GM12878 (cell line): Measurements from ENCODE around the gene CTAG1A.
"Not testable (repeated sequence)": the region's sequence is repeated elsewhere in the genome, so short reads cannot be mapped to it uniquely, and the experiment has no call there.

Experiments
- MEF2A ChIP-seq: IDR thresholded peaks from 2 replicates; pipeline ENCODE4 v1.6.1; 2011; ENCODE audit warnings: low read depth, mild to moderate bottlenecking, low read length, moderate library complexity; ENCODE audit not compliant: insufficient read depth
- NR2F1 ChIP-seq: fragments of 450-650 bp; conservative IDR thresholded peaks from 2 replicates; pipeline ENCODE4 v1.6.1; 2017; ENCODE audit warnings: mild to moderate bottlenecking
- POLR2A ChIP-seq: IDR thresholded peaks from 2 replicates; pipeline ENCODE4 v1.6.1; 2011; ENCODE audit warnings: low read depth, mild to moderate bottlenecking, low read length
- TF ChIP-seq, protein P1 (sequence below): fragments of 450-650 bp; formaldehyde crosslinking; IDR thresholded peaks from 2 replicates; pipeline ENCODE4 v1.5.0; 2022; ENCODE audit warnings: mild to moderate bottlenecking, missing genetic modification characterization
- TF ChIP-seq, protein P2 (sequence below): fragments of 150-350 bp; IDR thresholded peaks from 2 replicates; pipeline ENCODE4 v1.6.1; 2014; ENCODE audit warnings: mild to moderate bottlenecking, low read depth, low read length
- TF ChIP-seq, protein P3 (sequence below), 3 experiments: IDR thresholded peaks in 2 of 3; conservative IDR thresholded peaks in 1 of 3; 2 replicates each; pipeline ENCODE4 v1.5.1; 2011; ENCODE audit warnings: low read depth in 3 of 3, low read length in 3 of 3, mild to moderate bottlenecking in 3 of 3, control low read depth in 2 of 3, moderate library complexity in 2 of 3, inconsistent platforms in 1 of 3, mixed read lengths in 1 of 3; ENCODE audit not compliant: control insufficient read depth in 2 of 3, insufficient read depth in 1 of 3; ENCODE audit errors: extremely low read depth in 1 of 3

DNA sequence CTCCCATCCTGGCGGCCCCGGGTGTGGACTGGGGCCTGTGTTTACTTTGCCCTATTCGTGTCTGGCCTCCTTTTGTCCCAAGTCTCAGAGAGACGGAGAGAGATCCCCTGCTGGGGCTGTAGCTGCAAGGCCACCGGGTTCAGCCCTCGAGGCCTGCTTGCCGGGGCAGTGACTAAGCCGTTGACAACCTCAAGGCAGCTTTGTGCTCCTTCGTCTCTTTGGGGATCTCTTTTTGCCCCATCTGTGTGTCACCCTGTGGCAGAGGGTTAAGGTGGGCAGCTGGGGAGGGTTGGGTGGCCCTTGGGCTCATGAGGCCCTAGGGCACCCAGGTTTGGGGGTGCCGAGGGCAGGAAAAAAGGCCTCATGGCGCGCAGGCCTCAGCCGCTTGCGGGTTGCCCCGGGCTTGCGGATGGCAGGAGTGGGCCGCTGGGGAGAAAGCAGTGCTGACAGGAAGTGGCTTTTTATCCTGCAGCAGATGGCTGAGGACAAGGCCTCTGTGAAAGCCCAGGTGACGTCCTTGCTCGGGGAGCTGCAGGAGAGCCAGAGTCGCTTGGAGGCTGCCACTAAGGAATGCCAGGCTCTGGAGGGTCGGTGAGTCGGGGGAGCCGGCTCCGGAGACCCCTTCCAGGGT lies 26.8 kb upstream of the CTAG1A start:
- TF ChIP-seq, protein P1, sequence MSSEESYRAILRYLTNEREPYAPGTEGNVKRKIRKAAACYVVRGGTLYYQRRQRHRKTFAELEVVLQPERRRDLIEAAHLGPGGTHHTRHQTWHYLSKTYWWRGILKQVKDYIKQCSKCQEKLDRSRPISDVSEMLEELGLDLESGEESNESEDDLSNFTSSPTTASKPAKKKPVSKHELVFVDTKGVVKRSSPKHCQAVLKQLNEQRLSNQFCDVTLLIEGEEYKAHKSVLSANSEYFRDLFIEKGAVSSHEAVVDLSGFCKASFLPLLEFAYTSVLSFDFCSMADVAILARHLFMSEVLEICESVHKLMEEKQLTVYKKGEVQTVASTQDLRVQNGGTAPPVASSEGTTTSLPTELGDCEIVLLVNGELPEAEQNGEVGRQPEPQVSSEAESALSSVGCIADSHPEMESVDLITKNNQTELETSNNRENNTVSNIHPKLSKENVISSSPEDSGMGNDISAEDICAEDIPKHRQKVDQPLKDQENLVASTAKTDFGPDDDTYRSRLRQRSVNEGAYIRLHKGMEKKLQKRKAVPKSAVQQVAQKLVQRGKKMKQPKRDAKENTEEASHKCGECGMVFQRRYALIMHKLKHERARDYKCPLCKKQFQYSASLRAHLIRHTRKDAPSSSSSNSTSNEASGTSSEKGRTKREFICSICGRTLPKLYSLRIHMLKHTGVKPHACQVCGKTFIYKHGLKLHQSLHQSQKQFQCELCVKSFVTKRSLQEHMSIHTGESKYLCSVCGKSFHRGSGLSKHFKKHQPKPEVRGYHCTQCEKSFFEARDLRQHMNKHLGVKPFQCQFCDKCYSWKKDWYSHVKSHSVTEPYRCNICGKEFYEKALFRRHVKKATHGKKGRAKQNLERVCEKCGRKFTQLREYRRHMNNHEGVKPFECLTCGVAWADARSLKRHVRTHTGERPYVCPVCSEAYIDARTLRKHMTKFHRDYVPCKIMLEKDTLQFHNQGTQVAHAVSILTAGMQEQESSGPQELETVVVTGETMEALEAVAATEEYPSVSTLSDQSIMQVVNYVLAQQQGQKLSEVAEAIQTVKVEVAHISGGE (CRISPR knock-in tag), result not testable (repeated sequence)
- TF ChIP-seq, protein P2, sequence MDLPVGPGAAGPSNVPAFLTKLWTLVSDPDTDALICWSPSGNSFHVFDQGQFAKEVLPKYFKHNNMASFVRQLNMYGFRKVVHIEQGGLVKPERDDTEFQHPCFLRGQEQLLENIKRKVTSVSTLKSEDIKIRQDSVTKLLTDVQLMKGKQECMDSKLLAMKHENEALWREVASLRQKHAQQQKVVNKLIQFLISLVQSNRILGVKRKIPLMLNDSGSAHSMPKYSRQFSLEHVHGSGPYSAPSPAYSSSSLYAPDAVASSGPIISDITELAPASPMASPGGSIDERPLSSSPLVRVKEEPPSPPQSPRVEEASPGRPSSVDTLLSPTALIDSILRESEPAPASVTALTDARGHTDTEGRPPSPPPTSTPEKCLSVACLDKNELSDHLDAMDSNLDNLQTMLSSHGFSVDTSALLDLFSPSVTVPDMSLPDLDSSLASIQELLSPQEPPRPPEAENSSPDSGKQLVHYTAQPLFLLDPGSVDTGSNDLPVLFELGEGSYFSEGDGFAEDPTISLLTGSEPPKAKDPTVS, result not testable (repeated sequence)
- TF ChIP-seq, protein P3, sequence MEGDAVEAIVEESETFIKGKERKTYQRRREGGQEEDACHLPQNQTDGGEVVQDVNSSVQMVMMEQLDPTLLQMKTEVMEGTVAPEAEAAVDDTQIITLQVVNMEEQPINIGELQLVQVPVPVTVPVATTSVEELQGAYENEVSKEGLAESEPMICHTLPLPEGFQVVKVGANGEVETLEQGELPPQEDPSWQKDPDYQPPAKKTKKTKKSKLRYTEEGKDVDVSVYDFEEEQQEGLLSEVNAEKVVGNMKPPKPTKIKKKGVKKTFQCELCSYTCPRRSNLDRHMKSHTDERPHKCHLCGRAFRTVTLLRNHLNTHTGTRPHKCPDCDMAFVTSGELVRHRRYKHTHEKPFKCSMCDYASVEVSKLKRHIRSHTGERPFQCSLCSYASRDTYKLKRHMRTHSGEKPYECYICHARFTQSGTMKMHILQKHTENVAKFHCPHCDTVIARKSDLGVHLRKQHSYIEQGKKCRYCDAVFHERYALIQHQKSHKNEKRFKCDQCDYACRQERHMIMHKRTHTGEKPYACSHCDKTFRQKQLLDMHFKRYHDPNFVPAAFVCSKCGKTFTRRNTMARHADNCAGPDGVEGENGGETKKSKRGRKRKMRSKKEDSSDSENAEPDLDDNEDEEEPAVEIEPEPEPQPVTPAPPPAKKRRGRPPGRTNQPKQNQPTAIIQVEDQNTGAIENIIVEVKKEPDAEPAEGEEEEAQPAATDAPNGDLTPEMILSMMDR (IDR thresholded peaks at IDR 0.05 in 2 of 3, conservative IDR thresholded peaks at IDR 0.05 in 1 of 3; ENCODE audit: control insufficient read depth in 2 of 3, extremely low read depth in 1 of 3, insufficient read depth in 1 of 3, low read depth in 3 of 3, low read length in 3 of 3), result not testable (repeated sequence)
- TF ChIP-seq NR2F1, POLR2A, MEF2A: not testable (repeated sequence)
